Right renal cortex interstitium (tissue), 3 donors: ENCODE data around the gene BAZ1B. TPM values are rescaled to one million over a fixed set of nuclear protein-coding genes. Genes with fewer than 3 reads are reported as not detected.
A peak's percentile ranks its signal among the peaks of the same experiment; 100 is the strongest.
"Not testable (repeated sequence)": the region's sequence is repeated elsewhere in the genome, so short reads cannot be mapped to it uniquely, and the experiment has no call there.

ENCODE experiments used
- DNase-seq, 3 donors: peaks; one replicate each; pipeline ENCODE4 v3.0.0-alpha.2; 2013; ENCODE audit warnings: low read depth in 3 of 3, low spot score in 2 of 3
- polyA plus RNA-seq, 3 donors: library from polyadenylated mRNA; unstranded; fragments of 120-200 nt; gene quantifications; one replicate each; pipeline ENCODE4 v1.2.1, GENCODE V29; 2013; ENCODE audit not compliant: insufficient read length in 3 of 3

The BAZ1B gene
- polyA plus RNA-seq, 3 donors, result 76.6 to 86.0 (median 80.5) TPM

DNA sequence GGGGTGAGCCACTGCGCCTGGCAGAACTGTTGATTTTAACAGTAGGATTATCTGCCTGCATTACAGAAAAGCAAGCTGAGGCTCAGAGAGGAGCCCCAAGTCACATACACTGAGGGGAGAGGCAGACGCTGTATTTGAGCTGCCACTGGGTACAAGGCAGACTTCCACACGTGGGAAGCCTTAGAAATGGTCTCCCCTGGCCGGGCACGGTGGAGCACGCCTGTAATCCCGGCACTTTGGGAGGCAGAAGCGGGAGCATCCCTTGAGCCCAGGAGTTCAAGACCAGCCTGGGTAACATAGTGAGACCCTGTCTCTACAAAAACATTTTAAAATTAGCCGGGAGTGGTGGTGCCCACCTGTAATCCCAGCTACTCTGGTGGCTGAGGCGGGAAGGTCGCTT lies 89.4 kb downstream of the BAZ1B start:
- no peak for DNase-seq

DNA sequence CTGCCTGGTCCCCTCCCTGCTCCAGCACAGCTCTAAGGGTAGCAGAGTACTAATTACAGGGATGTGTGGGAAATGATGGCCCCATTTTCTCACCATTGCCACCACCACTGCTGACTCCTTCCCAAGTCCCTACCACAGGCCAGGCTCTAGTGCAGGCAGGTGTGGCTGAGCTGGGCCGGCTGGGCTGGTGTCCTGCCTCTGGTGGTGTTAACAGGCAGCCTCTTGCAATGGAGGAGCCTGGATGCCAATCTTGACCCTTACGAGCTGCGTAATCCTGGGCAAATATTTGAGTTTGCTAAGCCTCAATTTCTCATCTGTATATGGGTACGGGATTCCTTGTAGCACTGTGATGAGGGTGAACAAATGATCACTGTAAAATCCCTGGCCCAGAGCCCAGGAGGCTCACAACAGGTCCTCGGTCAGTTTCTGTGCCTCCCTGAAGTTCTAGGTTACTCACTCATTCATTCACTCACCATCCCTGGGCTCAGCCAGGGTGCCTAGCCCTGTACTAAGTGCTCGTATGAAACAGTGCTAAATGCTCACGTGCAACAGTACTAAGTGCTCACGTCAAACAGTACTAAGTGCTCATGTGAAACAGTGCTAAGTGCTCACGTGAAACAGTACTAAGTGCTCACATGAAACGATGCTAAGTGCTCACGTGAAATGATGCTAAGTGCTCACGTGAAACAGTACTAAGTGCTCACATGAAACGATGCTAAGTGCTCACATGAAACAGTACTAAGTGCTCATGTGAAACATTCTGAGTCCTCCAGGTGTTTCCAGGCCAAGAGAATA lies 90.9 kb downstream of the BAZ1B start:
- DNase-seq, result no peak

DNA sequence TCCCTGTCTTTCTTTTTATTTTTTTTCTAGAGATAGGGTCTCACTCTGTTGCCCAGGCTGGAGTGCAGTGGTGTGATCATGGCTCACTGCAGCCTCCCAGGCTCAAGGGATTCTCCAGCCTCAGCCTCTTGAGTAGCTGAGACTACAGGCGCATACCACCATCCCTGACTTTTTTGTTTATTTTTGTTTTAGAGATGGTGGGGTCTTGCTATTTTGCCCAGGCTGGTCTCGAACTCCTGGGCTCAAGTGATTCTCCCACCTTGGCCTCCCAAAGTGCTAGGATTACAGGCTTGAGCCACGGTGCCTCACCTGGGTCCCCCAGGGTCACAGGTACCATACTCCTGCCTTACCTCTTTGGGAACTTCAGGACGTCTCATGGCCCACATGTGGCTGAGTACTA lies 91.6 kb downstream of the BAZ1B start:
- not testable (repeated sequence) for DNase-seq

DNA sequence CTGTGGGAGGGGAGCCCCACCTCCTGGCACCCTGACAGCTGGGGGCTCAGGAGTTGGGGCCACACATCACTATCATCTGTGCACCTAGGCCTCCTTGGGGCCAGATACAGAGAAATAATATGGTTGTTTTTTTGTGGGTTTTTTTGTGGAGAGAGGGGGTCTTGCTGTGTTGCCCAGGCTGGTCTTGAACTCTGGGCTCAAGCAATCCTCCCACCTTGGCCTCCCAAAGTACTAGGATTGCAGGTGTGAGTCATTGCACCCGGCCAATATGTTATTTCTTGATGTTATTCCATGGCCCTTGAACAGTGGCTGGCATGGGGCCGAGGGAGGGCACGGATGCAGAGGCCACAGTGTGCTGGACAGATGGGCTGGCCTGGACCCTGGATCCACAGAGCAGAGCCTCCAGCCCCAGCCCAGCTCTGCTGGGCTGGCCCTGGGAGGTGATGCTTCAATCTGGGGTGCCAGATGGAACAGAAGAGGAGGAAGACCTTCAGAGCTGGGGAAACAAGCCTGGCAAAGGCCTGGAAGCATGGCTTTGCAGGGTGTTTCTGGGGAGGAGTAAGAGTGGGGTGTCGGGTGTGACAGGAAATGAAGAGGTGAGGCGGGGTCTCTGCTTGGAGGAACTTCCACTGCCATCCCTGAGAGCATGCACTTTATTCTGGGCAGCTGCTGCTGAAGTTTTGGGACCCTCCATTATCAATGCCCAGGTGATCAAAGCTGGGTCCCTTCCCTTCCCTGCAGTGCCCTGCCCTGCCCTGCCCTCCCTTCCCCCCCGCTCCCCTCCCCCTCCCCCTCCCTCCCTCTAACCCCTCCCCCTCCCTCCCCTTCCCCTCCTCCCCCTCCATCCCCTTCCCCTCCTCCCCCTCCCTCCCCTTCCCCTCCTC lies 92.2 kb downstream of the BAZ1B start:
- DNase-seq, result no peak

DNA sequence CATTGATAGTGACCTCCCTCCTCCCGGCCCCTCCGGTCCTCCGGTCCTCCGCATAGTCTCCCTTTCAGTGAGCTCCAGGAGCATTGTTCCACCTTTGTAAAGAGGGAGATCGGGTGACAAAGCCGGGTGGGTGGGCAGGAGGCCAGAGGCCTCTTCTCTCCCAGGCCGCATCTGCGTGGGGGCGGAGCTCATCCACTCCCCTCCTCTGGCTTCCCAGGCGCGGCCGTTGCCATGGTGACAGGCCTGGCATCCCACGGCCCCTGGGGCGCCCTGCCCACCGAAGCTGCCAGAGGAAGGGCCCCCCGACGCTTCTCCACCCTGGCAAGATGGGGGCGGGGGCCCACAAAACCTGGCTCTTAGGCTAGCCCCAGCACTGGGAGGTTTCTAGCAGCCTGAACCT lies 92.9 kb downstream of the BAZ1B start:
- DNase-seq, result peak in 1 of 3 donors; percentile 29

DNA sequence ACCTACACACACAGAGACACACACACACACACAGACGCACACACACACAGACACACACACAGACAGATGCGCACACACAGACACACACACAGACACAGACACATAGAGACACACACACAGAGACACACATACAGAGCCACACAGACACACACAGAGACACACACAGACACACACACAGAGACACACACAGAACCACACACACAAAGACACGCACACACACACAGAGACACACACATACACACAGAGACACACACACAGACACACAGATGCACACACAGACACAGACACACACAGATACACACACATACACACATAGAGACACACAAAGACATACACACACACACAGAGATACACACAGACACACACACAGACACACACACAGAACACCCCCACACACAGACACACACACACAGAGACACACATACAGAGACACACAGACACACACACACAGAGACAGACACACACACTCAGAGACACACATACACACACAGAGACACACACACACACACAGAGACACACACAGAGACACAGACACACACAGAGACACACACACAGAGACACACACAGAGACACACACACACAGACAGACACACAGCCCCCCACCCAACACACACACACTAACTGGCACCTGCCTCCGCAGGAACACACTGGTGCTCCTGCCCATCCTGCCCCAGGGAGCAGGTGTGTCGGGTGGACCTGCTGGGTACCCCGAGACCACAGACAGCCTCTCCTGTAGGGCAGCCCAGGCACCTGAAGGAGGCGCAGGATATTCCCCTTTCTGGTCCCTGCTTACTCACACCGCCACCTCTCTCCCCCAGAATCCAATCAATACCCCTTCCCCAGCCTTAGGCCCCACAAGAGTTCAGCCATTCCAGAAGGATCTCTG lies 93.9 kb downstream of the BAZ1B start:
- no peak for DNase-seq

DNA sequence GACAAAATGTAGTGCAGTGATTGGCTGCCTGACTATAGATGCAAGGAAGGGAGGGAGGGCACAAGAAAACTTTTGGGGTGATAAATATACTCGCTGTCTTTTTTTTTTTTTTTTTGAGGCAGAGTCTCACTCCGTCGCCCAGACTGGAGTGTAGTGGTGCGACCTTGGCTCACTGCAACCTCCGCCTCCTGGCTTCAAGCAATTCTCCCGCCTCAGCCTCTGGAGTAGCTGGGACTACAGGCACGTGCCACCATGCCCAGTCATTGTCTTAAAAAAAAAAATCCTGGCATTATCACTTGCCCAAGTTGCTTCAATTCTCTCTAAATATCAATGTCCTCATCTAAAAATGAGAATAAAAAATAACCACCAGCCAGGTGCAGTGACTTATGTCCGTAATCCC lies 96.1 kb downstream of the BAZ1B start:
- DNase-seq, result no peak

DNA sequence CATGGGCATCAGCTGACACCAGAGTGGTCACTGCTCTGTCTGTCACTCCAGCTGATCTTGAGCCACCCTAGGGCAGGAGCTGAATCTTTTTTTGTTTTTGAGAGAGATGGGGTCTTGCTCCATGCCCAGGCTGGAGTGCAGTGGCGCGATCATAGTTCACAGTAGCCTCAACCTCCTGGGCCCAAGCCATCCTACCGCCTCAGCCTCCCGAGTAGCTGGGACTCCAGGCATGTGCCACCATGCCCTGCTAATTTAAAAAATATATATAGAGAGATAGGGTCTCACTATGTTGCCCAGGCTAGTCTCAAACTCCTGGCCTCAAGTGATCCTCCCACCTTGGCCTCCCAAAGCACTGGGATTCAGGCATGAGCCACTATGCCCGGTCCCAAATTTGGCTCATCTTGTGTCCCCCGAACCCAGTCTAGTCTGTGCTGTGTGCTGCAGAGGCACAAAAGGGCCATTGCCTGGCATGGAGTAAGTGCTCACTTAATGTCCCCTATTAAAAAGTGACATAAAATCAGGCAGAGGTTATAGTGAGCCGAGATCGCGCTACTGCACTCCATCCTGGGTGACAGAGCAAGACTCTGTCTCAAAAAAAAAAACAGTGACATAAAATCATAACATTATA lies 96.6 kb downstream of the BAZ1B start:
- DNase-seq, result no peak

DNA sequence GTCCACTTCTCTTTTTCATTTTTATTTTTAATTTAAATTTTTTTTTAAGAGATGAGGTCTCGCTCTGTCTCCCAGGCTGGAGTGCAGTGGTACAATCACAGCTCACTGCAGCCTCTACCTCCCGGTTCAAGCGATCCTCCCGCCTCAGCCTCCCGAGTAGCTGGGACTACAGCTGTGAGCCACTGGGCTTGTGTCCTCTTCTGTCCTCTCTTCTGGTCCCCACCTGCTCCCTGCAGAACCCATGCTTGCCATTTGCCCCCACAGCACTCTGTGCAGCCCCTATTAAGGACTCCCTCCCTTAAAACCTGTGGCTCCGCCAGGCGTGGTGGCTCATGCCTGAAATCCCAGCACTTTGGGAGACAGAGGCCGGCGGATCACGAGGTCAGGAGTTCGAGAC lies 97.6 kb downstream of the BAZ1B start:
- no peak for DNase-seq

DNA sequence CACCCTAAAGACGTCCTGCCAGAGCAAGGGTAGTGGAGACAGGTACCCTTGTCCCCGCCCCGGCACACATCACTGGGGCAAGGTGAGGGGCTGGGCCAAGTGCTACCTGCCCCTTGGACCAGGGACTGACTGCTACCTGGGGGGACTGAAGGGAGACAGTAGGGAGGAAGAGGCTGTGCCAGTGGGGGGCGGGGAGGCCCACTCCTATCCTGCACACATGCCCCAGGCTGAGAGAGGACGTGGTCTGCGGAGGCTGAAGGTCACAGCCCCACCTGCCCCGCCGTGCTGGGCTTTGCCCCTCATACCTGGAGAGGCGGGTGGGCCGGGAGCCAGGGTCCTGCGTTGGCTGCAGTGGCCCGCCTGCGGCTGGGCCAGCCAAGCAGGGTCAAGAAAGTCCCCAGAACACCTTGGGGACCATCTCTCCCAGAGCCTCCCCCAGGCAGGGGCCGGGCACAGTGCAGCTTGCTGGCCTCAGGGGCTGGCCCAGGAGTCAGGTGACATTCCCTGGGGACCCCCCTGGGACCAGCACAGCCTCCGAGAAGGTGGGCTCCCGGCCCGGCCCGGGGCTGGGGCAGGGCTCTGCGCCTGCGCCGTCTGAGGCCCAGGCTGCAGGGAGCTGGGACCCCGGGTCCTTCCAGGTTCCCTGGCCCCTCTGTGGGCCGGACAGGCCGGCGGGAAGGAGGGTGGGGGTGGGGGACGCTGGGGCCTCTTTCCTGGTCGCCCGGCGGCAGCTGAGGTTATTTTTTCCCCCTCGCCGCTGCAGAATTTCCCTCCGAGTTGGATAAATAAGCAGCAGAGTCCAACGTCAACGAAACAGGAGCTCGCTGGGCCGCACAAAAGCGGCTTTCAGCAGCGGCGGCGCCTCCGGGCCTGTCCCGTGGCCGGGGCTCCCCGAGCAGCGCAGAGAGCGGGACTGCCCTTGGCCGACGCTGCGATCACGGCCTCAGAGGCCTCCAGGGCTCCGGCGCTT lies 98.3 kb downstream of the BAZ1B start:
- DNase-seq, result peak in 1 of 3 donors; percentile 49

DNA sequence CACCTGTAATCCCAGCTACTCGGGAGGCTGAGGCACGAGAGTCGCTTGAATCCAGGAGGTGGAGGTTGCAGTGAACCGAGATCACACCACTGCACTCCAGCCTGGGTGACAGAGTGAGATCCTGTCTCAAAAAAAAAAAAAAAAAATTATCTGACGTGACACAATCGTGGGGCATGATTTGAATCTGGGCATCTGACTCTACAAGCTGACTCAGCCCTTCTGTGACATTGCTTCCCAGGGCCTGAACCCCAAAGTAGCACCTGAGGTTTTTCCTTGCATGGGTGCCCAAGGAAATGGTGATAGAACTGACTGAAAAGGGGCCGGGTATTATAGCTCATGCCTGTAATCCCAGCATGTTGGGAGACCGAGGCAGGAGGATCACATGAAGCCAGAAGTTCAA lies 101.5 kb downstream of the BAZ1B start:
- DNase-seq, result not testable (repeated sequence)

DNA sequence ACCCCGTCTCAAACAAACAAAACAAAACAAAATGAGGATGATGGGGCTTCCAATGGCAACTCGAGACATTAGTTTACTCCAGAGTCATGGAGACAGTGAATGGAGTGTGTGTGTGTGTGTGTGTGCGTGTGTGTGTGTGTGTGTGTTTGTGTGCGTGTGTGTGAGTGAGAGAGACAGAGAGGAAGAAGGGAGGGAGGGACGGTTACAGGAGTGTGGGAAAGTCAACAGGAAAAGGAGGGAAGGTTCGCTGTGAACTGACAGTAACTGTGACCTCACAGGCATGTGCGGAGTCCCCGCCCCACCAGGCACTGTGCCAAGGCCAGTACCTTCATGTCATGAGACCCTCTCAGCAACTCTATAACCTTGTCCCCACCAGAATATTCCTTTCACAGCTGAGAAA lies 102.1 kb downstream of the BAZ1B start:
- not testable (repeated sequence) for DNase-seq

DNA sequence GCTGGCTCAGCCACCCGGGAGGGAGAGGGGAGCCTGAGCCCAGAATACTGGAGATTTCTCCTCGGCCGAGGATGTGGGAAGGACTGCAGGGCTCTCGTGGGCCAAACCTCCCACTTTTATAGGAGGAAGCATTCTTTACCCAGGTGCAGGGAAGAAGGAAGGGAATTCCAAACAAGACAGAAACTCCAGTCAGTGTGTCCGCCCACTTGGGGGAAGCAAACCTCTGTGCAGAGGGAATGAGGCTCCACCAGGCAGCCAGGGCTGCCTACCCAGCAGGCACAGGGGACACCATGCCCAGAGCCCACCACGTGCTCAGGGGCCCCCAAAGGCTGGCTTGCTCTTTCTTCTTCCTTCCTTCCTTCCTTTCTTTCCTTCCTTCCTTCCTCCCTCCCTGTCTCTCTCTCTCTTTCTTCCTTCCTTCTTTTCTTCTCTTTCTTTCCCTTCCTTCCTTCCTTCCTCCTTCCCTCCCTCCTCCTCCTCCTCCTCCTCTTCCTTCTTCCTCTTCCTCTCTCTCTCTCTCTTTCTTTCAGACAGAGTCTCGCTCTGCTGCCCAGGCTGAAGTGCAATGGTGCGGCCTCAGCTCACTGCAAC lies 103.9 kb downstream of the BAZ1B start:
- no peak for DNase-seq

DNA sequence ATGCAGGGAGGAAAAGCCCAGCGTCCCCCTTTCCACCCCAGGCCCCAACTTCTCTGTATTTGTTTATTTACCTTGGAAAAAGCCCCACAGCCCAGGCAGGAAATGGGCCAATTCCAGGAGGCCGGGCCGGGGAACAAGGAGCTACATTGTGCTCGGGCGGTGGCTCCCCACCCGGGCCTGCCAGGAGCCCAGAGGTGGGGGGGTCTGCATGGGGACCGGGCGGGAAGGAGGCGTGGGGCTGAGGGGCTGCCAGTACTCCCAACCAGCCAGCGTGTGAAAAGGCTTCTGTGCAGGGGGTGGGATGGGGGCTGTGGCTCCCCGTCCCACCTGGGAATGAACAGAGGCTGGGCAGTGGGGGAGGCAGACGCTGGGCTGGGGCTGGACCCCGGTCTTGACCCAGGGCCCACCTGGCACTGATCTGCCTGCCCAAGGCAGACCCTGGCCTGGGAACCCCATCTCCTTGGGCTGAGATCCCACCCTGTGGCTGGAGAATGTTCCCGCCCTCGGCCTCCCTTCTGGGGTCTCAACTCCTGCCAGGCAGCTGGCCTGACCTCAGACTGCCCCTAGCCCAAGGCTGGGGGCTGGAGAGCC lies 111.5 kb downstream of the BAZ1B start:
- DNase-seq, result not testable (repeated sequence)

DNA sequence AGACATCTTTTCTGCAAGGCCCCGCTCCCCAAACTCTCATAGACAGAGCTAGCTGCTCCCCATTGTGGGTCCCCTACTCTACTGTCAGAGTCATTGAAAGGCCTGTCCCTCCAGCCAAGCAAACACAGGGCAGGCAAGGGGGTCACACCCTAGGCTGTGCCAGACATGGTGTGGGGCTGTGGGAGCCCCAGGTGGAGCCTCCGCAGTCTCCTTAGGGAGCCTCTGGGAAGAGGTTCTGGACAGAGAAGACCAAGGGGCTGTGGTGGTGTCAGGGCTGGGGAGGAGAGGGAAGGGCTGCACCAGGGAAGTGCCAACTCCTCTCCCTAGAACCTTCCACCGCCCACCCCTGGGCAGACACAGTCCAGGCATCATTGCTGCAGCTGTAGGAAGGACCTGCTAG lies 117.2 kb downstream of the BAZ1B start:
- DNase-seq, result not testable (repeated sequence)

DNA sequence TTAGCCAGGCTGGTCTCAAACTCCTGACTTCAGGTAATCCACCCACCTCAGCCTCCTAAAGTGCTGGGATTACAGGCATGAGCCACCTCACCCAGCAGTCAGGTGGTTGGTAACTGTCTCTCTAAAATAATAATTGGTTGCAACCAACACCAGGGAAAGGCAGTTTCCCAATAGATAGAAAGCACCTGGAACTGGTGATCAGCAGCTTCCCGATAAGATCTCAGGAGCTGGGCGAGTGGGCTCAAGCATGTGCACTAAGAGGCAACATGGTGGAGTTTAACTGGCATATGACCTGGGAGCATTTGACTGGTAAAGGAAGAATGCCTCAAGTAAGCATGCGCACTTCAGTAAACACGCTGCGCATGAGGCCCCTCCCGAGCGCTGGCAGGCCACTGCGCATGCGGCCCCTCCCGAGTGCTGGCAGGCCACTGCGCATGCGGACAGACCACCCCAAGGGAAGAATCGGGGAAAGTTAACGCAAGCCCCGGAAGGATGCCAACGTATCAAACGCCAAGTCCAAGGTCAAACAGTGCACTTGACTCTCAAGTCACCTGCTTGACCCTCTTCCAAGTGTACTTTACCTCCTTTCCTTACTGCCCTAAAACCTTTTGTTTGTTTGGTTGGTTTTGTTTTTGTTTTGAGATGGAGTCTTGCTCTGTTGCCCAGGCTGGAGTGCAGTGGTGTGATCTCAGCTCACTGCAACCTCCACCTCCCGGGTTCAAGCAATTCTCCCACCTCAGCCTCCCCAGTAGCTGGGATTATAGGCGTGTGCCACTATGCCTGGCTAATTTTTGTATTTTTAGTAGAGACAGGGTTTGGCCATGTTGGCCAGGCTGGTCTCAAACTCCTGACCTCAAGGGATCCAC lies 122.7 kb downstream of the BAZ1B start:
- DNase-seq, result peak in 1 of 3 donors; percentile 65

DNA sequence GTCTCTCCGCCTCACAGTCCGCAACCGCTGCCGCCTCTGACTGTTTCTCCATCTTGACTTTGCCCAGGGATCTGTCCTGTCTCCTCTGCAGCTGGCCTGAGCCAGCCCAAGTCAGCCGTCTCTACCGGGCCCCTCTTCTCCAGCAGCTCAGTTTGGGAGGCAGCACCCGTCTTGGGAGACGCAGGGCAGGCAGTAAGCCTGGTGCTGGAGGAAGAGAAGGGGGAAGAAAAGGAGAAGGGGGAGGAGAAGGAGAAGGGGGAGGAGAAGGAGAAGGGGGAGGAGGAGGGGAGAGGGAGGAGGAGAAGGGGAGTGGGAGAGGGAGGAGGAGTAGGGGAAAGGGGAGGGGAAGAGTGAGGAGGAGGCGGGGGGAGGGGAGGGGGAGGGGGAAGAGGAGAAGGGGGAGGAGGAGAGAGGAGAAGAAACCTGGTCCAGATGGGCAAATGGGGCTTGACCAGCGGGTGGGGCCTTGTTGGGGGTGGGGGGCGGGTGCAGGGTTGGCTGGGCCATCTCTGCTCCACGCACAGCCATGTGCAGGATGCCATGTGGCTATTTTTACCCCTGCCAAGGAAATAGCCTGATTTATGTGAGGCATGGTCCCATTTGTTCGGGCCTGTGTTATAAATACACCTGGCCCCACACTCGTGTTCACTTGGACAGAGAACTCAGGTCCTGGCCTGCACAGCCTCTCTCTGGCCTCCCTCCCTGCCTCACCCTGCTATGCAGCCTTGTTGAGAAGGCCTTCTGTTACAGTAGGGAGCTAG lies 124.4 kb downstream of the BAZ1B start:
- peak in 2 of 3 donors; percentile 32 to 39 for DNase-seq
